Testis (tissue), 3 donors: ENCODE measurements around the gene CLK2. TPM values are rescaled to one million over a fixed set of nuclear protein-coding genes. Genes with fewer than 3 reads are reported as not detected.

Source experiments
- DNase-seq: peaks from one replicate; pipeline ENCODE4 v3.0.0-alpha.2; 2019
- H3K27ac ChIP-seq, 2 donors: fragments of 200-600 bp; sonication (generic); one replicate each; pipeline ENCODE4 v1.5.1; 2019
- H3K27me3 ChIP-seq: fragments of 200-600 bp; sonication (generic); one replicate; pipeline ENCODE4 v1.5.1; 2019
- H3K36me3 ChIP-seq: fragments of 200-600 bp; sonication (generic); one replicate; pipeline ENCODE4 v1.5.1; 2017; ENCODE audit warnings: low read depth; ENCODE audit errors: missing control alignments
- H3K4me1 ChIP-seq: fragments of 200-600 bp; sonication (generic); one replicate; pipeline ENCODE4 v1.5.1; 2019
- H3K4me3 ChIP-seq, 2 donors: fragments of 200-600 bp; sonication (generic); one replicate each; pipeline ENCODE4 v1.5.1; 2017 to 2019
- H3K9me3 ChIP-seq: fragments of 200-600 bp; sonication (generic); one replicate; pipeline ENCODE4 v1.5.1; 2017
- POLR2A ChIP-seq: fragments of 450-650 bp; IDR thresholded peaks from one replicate; pipeline ENCODE4 v1.6.1; 2017; ENCODE audit warnings: antibody characterized with exemption, mild to moderate bottlenecking, moderate library complexity
- WGBS, 2 donors: methylation state at CpG; one replicate each; pipeline ENCODE4 v1.1.5; 2018; 5-methylcytosine and 5-hydroxymethylcytosine counted together
- intact Hi-C: fragments of 100-400 bp; cut with DNase I; formaldehyde crosslinking; loops from one replicate; pipeline ENCODE4 v1.15.1; 2023; ENCODE audit warnings: low total_unique reads
- polyA plus RNA-seq: library from polyadenylated mRNA; stranded (reverse); fragments of 350-450 nt; fragmentation: Illumina TruSeq; extraction: RNeasy Lipid Tissue Mini Kit (QIAGEN cat#74804); gene quantifications from one replicate; pipeline ENCODE4 v1.2.3, GENCODE V29; 2014; ENCODE audit warnings: low read depth, low replicate concordance; ENCODE audit not compliant: insufficient read depth
- total RNA-seq, 2 donors: library from RNA; depleted of rRNA; stranded (reverse); fragments of >200 nt; gene quantifications; one replicate each; pipeline ENCODE4 v1.2.3, GENCODE V29; 2016
- TF ChIP-seq, protein P1 (sequence below), 3 experiments: fragments of 450-650 bp in 2 of 3; fragments of 200-600 bp in 1 of 3; sonication (generic) in 1 of 3; IDR thresholded peaks; one replicate each; pipeline ENCODE4 v1.5.1; 2016 to 2019; ENCODE audit warnings: antibody characterized with exemption in 3 of 3, mild to moderate bottlenecking in 2 of 3, moderate library complexity in 1 of 3

Gene CLK2
- total and polyA plus RNA-seq, 3 donors from 2014 or later = 37.0 to 54.1 (median 52.8) TPM

DNA sequence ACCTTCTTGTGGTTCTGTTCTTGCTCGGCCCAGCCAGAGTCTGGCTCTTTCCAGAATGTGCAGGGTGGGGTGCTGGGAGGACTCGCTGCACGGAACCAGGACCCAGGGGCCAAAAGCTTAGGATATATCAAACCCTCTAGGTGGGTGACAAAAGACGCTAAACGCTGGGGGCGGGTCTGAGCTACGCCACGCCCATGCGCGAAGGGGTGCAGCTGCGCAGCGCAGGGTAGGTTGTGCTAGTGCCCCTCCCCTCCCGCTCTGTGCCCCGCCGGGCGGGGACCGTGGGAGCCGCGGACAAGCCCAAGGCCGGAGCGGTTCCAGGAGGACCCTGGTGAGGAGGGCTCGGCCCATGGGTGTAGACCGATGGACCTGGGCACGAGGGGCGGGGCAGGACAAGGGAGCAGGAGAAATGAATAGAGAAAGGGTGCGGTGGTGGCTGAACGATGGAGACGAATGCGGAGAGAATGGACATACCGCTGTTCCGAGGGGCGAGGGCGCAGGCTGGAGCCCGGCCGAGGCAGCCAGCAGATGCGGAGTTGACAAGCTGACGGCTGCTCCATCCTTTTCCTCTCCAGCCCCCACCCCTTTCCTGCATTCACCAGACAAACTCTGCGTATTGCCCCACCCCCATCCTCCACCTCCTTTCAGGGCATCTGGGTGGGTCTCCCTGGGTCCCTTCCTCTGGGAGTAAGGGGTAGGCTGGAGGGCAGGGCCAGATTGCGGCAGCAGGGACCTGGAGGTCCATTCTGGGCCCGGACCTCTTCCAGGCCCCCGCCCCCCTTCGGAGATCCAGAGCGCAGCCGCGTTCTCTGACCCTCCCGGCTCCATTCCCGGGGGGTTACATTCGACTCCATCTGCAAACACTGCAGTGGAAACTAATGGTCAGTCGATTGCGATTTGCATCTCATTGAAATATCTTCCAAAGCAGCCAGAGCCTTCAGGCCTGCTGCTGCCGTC is 47.6 kb upstream of the CLK2 start, which contains the start of gene RUSC1:
Gene RUSC1, plus strand, starts transcription at position 234 of the 957 bp plus-strand sequence. CDS start 880 bp downstream, outside the sequence.
- intact Hi-C loops = loop anchor here (10.0 kb wide), 2 partner anchors 66 to 274 kb away; partner anchors contain the start of gene ENTREP3
- H3K36me3 ChIP-seq = no peaks in the 10 kb centered on the region
- H3K27me3 ChIP-seq = no peaks in the 10 kb centered on the region
- H3K4me1 ChIP-seq = peaks cover 17% of the 10 kb centered on the region
- TF ChIP-seq, protein P1, sequence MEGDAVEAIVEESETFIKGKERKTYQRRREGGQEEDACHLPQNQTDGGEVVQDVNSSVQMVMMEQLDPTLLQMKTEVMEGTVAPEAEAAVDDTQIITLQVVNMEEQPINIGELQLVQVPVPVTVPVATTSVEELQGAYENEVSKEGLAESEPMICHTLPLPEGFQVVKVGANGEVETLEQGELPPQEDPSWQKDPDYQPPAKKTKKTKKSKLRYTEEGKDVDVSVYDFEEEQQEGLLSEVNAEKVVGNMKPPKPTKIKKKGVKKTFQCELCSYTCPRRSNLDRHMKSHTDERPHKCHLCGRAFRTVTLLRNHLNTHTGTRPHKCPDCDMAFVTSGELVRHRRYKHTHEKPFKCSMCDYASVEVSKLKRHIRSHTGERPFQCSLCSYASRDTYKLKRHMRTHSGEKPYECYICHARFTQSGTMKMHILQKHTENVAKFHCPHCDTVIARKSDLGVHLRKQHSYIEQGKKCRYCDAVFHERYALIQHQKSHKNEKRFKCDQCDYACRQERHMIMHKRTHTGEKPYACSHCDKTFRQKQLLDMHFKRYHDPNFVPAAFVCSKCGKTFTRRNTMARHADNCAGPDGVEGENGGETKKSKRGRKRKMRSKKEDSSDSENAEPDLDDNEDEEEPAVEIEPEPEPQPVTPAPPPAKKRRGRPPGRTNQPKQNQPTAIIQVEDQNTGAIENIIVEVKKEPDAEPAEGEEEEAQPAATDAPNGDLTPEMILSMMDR (IDR thresholded peaks at IDR 0.05) = no peak
- no peak for TF ChIP-seq POLR2A
- WGBS, 2 donors = 20 to 25% methylated on average over 49 to 51 of the region's 51 CpGs
- peak; percentile 72 for DNase-seq
- H3K9me3 ChIP-seq = no peaks in the 10 kb centered on the region
- H3K4me3 ChIP-seq = peak within 1 kb of the TSS; percentile 56 to 60
- H3K27ac ChIP-seq = peak within 1 kb of the TSS; percentile 65 to 90

- intact Hi-C loops = loop anchor here (10.0 kb wide), 2 partner anchors 65 to 275 kb away; partner anchors contain the start of gene ENTREP3
- H3K4me1 ChIP-seq = peaks cover 14% of the 10 kb centered on the region
- WGBS, 2 donors = 33 to 35% methylated on average over 11 of the region's 11 CpGs
These were observed 46.9 kb upstream of the CLK2 start for GRCh38 chr1:155320252-155320651.

DNA sequence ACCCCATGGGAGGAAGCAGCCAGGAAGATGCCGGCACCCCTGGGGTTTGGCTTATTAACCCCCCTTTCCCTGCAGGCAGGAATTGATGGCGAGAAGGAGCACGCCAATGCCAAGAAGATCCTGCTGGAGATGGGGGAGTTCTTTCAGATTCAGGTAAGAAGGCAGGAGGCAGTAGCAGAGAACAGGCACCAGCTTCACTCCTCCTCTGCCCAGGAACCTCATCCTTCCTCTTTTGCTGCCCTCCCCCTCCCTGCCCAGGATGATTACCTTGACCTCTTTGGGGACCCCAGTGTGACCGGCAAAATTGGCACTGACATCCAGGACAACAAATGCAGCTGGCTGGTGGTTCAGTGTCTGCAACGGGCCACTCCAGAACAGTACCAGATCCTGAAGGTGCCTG is 46.2 kb upstream of the CLK2 start:
- Histone ChIP-seq H3K9me3 (no peaks in the 10 kb centered on the region), H3K27me3 (no peaks in the 10 kb centered on the region), H3K36me3 (no peaks in the 10 kb centered on the region), H3K4me3 (no peak overlapping the region), H3K27ac (no peak overlapping the region), H3K4me1 (peaks cover 12% of the 10 kb centered on the region)
- intact Hi-C loops = no loop called here
- TF ChIP-seq, protein P1 (IDR thresholded peaks at IDR 0.05) = no peak
- no peak for TF ChIP-seq POLR2A
- DNase-seq = no peak
- WGBS, 2 donors = 71 to 77% methylated on average over 5 of the region's 5 CpGs

More at GRCh38 chr1:155320252-155320651, 46.9 kb upstream of the CLK2 start:
- TF ChIP-seq, protein P1 (IDR thresholded peaks at IDR 0.05) = no peak
- no peaks in the 10 kb centered on the region for H3K27me3 ChIP-seq
- peak overlapping the region; percentile 56 to 60 for H3K4me3 ChIP-seq
- peak overlapping the region in 1 of 2 donors; percentile 90 for H3K27ac ChIP-seq
- no peak for DNase-seq
- no peaks in the 10 kb centered on the region for H3K36me3 ChIP-seq
- no peaks in the 10 kb centered on the region for H3K9me3 ChIP-seq

- Histone ChIP-seq H3K27me3 (no peaks in the 10 kb centered on the region), H3K36me3 (no peaks in the 10 kb centered on the region), H3K4me3 (no peak overlapping the region), H3K27ac (no peak overlapping the region), H3K9me3 (no peaks in the 10 kb centered on the region), H3K4me1 (peaks cover 12% of the 10 kb centered on the region)
- no peak for TF ChIP-seq POLR2A
- TF ChIP-seq, protein P1 (IDR thresholded peaks at IDR 0.05) = no peak
- intact Hi-C loops = no loop called here
- no peak for DNase-seq
- 93 to 96% methylated on average over 6 to 9 of the region's 9 CpGs for WGBS, 2 donors
These were observed 44.8 kb upstream of the CLK2 start for GRCh38 chr1:155318082-155318481.
